Measurements from ENCODE around the gene CEP128.
A peak's percentile ranks its signal among the peaks of the same experiment; 100 is the strongest.

CEP128 gene

DNA sequence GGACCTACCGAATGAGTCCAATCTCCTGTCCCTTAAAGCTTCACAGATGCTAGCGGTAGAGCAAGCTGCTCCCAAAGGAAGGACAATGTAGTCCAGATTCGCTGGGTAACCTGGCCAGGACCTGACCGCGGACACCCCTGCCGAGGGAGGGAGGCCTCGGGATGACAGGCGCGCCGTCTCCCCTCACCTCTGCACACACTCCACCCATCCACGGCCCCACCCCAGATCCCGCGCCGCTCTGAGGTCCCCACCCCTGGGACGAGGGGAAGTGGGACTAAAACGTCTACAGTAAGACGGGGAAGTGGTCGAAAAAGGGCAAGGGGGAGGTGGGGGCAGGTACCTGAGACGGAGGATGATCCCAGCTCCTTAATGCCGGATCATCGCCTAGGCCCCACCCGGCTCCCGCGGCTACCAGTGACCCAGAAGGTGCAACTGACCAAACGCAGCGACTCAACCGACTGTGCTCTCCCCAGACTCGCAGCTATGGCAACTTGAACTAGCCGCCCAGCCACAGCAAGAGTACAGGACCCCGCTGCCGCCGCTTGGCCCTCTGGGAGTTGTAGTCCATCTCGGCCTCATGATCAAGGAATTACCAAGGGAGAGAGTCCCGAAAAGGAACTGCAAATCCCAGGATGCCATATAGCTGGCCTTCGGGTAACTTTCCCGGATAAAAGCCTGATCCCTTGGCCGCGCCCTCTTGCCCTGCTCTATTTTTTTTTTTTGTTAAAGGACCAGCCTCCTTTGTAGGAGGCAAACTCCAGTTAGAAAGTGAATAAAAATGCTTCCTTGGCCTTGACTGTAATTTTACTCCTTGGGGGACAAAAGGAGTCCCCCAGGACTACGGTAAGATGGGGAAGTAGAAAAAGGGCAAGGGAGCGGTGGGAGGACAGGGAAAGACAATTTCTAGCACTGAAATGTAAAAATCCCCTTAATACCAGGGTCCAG is at the start of gene CEP128:
Gene CEP128 (minus strand): TSS at position 498 of the 945 bp plus-strand sequence.
- peak; percentile 84 for DNase-seq (ENCODE audit: low read depth, low spot score)
- Histone ChIP-seq H3K9ac (ENCODE audit: insufficient read length) (peak within 1 kb of the TSS; percentile 75), H3K9me3 (ENCODE audit: low read depth, low read length) (no peaks in the 10 kb centered on the region), H3K4me3 (peak within 1 kb of the TSS; percentile 82), H3K27ac (no peak within 1 kb of the TSS), H3K36me3 (ENCODE audit: insufficient read depth, low read length) (no peaks in the 10 kb centered on the region)
- TF ChIP-seq EZH2 (IDR thresholded peaks at IDR 0.05) (no peak), FOXP2 (optimal IDR thresholded peaks at IDR 0.05; ENCODE audit: control extremely low read depth, extremely low read length, insufficient read depth) (no peak), POLR2AphosphoS5 (IDR thresholded peaks at IDR 0.05; ENCODE audit: borderline replicate concordance, low read depth, low read length) (peak; percentile 76; the same call in 1 of the 2 replicates)

DNA sequence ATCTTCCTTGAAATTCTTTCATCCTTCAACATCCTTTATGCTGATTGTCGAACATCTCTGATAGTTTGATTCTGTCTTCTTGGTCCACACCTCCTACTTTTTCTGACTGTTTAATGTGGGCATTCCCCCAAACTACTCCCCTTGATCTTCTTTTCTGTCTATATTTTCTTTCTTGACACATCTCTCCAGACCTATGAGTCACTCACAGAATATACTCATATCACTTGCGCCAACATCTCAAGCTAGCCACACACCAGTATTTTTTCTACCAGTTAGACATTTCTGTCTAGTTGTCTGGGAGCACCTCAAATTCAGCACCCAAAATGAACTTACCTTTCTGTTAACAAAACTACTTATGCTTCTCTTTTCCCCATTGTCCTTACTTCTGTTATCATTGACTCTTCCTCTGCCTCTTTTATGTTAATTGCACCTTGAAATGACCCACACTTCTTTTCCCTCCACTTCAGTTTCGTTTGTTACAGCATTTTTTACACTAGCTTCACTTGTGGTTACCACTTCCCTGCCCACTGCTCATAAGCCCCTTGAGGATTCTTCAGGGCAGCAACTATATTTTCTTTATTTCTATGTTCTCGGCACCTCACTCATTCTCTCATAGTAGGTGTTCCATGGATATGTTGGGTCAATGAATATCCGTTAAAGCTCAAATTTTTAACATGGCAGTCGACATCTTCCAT is 47.3 kb upstream of the CEP128 start:
- Histone ChIP-seq H3K36me3 (ENCODE audit: insufficient read depth, low read length) (no peaks in the 10 kb centered on the region), H3K27ac (no peak overlapping the region), H3K9me3 (ENCODE audit: low read depth, low read length) (no peaks in the 10 kb centered on the region), H3K9ac (ENCODE audit: insufficient read length) (no peak overlapping the region), H3K4me3 (no peak overlapping the region)
- no peak for TF ChIP-seq FOXP2 (optimal IDR thresholded peaks at IDR 0.05; ENCODE audit: control extremely low read depth, extremely low read length, insufficient read depth)
- no peak for TF ChIP-seq EZH2 (IDR thresholded peaks at IDR 0.05)
- no peak for TF ChIP-seq POLR2AphosphoS5 (IDR thresholded peaks at IDR 0.05; ENCODE audit: borderline replicate concordance, low read depth, low read length)
- no peak for DNase-seq (ENCODE audit: low read depth, low spot score)

DNA sequence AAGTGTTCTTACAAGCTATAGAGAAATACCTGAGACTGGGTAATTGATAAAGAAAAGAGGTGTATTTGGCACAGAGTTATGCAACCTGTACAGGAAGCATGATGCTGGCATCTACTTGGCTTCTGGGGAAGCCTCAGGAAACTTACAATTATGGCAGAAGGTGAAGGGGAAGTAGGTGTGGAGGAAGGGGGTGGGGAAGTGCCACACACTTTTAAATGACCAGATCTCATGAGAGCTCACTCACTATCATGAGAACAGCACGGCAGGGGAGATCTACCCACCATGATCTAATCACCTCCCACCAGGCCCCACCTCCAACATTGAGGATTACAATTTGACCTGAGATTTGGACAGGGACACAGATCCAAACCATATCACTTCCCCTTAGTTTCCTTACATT is 46.7 kb upstream of the CEP128 start:
- DNase-seq (ENCODE audit: low read depth, low spot score) = no peak
- TF ChIP-seq POLR2AphosphoS5 (IDR thresholded peaks at IDR 0.05; ENCODE audit: borderline replicate concordance, low read depth, low read length) (no peak), FOXP2 (optimal IDR thresholded peaks at IDR 0.05; ENCODE audit: control extremely low read depth, extremely low read length, insufficient read depth) (no peak), EZH2 (IDR thresholded peaks at IDR 0.05) (no peak)
- Histone ChIP-seq H3K9me3 (ENCODE audit: low read depth, low read length) (no peaks in the 10 kb centered on the region), H3K4me3 (no peak overlapping the region), H3K36me3 (ENCODE audit: insufficient read depth, low read length) (no peaks in the 10 kb centered on the region), H3K27ac (no peak overlapping the region), H3K9ac (ENCODE audit: insufficient read length) (no peak overlapping the region)

DNA sequence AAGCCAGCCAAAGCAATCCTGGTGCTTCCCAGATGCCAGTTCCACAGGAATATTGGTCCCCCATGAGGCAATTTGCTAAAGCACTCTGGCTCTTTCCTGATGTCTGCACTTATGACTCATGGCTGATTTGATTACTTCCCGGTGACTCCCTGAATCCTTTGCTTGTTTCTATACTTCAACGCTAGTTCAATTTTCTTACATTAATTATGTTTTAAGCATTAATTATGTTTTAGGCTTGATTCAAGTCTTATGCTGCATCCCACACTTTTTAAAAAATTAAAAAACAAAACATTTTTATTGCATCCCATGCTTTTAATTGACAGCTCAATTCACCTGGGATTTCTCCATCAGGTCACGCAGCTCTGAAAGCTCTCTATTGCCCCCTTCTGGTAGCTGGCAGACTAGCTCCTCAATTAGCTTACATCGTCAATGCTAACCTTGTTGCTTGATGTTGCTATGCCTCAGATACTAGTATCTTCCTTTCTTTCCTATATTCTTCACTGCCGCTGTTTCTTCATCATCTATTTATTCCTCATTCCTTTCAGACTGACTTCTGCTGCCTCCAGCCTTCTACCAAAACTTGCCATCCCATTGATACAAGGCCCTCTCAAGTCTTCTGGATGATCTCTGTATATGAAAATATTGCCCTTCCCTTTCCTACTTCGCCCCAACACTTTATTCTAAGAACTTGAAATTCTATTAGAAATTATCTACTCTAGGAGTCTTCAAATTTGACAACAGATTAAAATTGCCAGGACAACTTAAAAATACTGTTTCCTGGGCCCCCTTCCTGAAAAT is 45.9 kb upstream of the CEP128 start:
- Histone ChIP-seq H3K4me3 (no peak overlapping the region), H3K27ac (no peak overlapping the region), H3K9me3 (ENCODE audit: low read depth, low read length) (no peaks in the 10 kb centered on the region), H3K36me3 (ENCODE audit: insufficient read depth, low read length) (no peaks in the 10 kb centered on the region), H3K9ac (ENCODE audit: insufficient read length) (no peak overlapping the region)
- peak; percentile 47 for DNase-seq (ENCODE audit: low read depth, low spot score)
- TF ChIP-seq EZH2 (IDR thresholded peaks at IDR 0.05) = no peak
- TF ChIP-seq FOXP2 (optimal IDR thresholded peaks at IDR 0.05; ENCODE audit: control extremely low read depth, extremely low read length, insufficient read depth) = no peak
- TF ChIP-seq POLR2AphosphoS5 (IDR thresholded peaks at IDR 0.05; ENCODE audit: borderline replicate concordance, low read depth, low read length) = no peak

DNA sequence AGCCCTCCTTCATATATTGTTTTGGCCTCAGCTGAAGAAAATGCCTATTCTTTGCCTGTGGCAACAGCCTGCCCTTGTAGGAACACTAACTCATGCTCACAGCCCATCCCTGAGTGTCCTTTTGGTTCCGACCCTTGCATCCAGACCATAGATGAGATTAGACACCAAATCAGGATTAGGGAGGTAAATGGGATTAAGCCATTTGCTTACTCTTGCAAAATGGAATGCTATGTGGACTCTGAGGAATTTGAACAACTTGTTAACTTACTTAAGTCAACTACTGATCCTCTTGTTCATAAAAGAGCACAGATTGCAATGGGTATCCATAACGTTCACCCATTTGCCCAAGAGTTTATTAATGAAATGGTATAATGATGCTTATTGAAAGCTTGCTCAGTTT is 41.2 kb upstream of the CEP128 start:
- no peaks in the 10 kb centered on the region for H3K9me3 ChIP-seq (ENCODE audit: low read depth, low read length)
- H3K9ac ChIP-seq (ENCODE audit: insufficient read length) = no peak overlapping the region
- H3K36me3 ChIP-seq (ENCODE audit: insufficient read depth, low read length) = no peaks in the 10 kb centered on the region
- no peak overlapping the region for H3K4me3 ChIP-seq
- no peak overlapping the region for H3K27ac ChIP-seq
- no peak for DNase-seq (ENCODE audit: low read depth, low spot score)
- TF ChIP-seq EZH2 (IDR thresholded peaks at IDR 0.05) (no peak), FOXP2 (optimal IDR thresholded peaks at IDR 0.05; ENCODE audit: control extremely low read depth, extremely low read length, insufficient read depth) (no peak), POLR2AphosphoS5 (IDR thresholded peaks at IDR 0.05; ENCODE audit: borderline replicate concordance, low read depth, low read length) (no peak)

DNA sequence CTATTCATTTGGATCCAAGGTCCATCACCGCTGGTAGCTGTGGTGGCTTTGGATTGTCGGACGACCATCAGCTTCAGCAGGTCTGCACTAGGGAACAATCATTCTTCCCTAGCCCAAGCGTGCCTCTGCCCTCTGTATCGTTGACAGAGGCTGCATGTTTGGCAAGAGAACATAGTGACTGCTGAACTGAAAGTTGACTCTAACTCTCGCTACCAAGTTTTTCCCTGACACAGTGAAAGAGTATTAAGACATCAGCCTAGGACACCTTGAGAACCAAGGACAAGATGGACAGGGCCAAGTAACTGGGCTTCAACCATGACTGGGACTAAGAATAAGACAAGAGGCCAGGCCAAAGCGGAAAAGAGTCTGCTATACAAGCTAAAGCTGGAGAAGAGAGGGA is 40.1 kb upstream of the CEP128 start:
- Histone ChIP-seq H3K4me3 (no peak overlapping the region), H3K9ac (ENCODE audit: insufficient read length) (no peak overlapping the region), H3K9me3 (ENCODE audit: low read depth, low read length) (no peaks in the 10 kb centered on the region), H3K36me3 (ENCODE audit: insufficient read depth, low read length) (no peaks in the 10 kb centered on the region), H3K27ac (no peak overlapping the region)
- no peak for DNase-seq (ENCODE audit: low read depth, low spot score)
- no peak for TF ChIP-seq EZH2 (IDR thresholded peaks at IDR 0.05)
- no peak for TF ChIP-seq POLR2AphosphoS5 (IDR thresholded peaks at IDR 0.05; ENCODE audit: borderline replicate concordance, low read depth, low read length)
- TF ChIP-seq FOXP2 (optimal IDR thresholded peaks at IDR 0.05; ENCODE audit: control extremely low read depth, extremely low read length, insufficient read depth) = no peak

DNA sequence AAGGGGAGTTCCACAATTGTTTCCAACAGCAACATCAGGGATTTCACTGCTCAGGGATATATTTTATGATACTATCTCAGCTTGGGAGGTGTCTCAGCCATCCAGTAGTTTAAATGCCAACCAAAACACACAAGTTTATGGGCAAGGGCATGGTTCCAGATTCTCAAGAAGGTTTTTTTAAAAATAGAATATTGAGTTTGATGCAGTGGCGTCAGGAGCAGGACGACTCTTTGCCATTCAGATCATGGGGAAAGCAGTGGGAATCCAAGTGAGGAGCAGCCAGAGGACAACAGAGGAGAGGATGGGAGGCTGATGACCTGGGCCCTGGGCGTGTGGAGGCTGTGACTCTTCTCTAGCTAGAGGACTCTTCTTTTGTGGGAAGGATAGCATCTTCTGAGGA is 39.6 kb upstream of the CEP128 start:
- no peaks in the 10 kb centered on the region for H3K36me3 ChIP-seq (ENCODE audit: insufficient read depth, low read length)
- no peak for DNase-seq (ENCODE audit: low read depth, low spot score)
- TF ChIP-seq EZH2 (IDR thresholded peaks at IDR 0.05) = no peak
- no peak overlapping the region for H3K4me3 ChIP-seq
- H3K9ac ChIP-seq (ENCODE audit: insufficient read length) = no peak overlapping the region
- H3K27ac ChIP-seq = no peak overlapping the region
- H3K9me3 ChIP-seq (ENCODE audit: low read depth, low read length) = no peaks in the 10 kb centered on the region

DNA sequence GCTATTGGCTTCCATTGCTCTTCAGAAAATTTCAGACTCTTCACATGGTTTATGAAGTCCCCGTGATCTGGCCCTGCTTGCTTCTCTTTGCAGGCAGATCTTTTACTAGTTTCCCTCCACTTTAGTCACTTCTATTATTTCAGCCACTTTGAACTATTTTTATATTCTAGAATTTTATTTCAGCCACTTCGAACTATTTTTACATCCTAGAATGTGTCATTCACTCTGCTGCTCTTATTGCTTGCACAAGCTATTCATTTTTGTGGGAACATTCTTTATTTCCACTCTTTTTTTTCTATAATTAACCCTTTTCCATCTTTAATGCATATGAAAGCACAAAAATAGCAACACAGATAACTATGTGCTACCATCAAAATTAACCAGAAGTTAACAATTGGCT is 38.4 kb upstream of the CEP128 start:
- Histone ChIP-seq H3K9me3 (ENCODE audit: low read depth, low read length) (no peaks in the 10 kb centered on the region), H3K27ac (no peak overlapping the region), H3K9ac (ENCODE audit: insufficient read length) (no peak overlapping the region), H3K36me3 (ENCODE audit: insufficient read depth, low read length) (no peaks in the 10 kb centered on the region), H3K4me3 (no peak overlapping the region)
- no peak for DNase-seq (ENCODE audit: low read depth, low spot score)
- no peak for TF ChIP-seq FOXP2 (optimal IDR thresholded peaks at IDR 0.05; ENCODE audit: control extremely low read depth, extremely low read length, insufficient read depth)
- no peak for TF ChIP-seq EZH2 (IDR thresholded peaks at IDR 0.05)
- no peak for TF ChIP-seq POLR2AphosphoS5 (IDR thresholded peaks at IDR 0.05; ENCODE audit: borderline replicate concordance, low read depth, low read length)
